NCI-H226 (cell line): ENCODE measurements around the gene APOBEC3A.
"Not testable (repeated sequence)": the region's sequence is repeated elsewhere in the genome, so short reads cannot be mapped to it uniquely, and the experiment has no call there.

Source experiments
- DNase-seq: peaks from one replicate; pipeline ENCODE4 v3.0.0-alpha.2; 2015

The APOBEC3A gene

DNA sequence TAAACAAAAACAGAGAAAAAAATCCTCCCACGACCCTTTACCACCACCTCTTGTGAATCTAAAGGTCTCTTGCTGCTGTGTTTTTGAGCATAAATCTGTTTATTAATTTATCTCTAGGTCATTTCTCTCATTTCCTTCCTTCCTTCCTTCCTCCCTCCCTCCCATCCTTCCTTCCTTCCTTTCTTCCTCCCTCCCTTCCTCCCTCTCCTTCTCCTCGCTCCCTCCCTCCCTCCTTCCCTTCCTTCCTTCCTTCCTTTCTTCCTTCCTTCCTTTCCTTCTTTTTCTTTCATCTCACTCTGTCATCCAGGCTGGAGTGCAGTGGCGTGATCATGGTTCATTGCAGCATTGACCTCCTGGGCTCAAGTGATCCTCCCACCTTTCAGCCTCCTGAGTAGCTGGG lies 13.5 kb upstream of the APOBEC3A start:
- DNase-seq: no peak

DNA sequence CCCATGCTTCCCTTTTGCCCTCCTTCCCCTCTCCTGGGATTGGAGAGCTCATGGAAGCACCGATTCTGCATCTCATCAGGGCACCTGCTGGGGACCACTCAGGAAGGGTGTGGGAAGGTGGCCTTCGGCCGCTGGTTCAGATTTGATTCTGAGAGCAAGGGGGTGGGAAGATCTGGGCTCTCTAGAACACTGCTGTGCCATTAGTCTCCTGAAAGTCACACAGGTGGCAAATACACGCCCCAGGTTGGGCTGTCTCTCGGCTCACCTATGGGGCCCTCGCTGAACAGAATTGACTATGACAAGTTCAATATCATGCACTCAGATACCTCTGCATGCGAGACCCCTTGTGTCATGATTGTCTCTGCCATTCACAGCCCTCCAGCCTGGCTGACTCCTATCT lies 12.8 kb upstream of the APOBEC3A start:
- no peak for DNase-seq

GRCh38 chr22:38945706-38946338 lies 11.6 kb upstream of the APOBEC3A start:
- not testable (repeated sequence) for DNase-seq

DNA sequence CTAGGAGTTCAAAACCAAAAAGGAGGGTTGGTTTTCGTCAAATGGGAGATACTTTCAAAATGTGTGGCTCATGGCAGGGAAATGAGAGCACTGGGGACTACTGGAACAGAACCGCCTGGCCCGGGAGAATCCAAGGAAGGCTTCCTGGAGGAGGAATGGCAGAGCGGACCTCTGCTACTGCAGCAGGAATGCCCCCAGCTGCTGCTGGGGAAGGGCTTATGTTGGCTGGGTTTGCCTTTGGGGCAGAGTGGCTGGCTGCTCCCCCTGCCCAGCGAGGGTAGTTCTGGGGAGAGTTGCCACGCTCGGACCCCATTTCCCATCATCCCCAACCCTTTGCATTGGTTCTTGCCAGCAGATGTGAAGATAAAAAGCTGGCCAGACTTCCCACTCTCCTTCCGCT lies 10.6 kb upstream of the APOBEC3A start:
- DNase-seq: no peak

GRCh38 chr22:38947321-38948140 lies 9.9 kb upstream of the APOBEC3A start:
- DNase-seq: no peak

DNA sequence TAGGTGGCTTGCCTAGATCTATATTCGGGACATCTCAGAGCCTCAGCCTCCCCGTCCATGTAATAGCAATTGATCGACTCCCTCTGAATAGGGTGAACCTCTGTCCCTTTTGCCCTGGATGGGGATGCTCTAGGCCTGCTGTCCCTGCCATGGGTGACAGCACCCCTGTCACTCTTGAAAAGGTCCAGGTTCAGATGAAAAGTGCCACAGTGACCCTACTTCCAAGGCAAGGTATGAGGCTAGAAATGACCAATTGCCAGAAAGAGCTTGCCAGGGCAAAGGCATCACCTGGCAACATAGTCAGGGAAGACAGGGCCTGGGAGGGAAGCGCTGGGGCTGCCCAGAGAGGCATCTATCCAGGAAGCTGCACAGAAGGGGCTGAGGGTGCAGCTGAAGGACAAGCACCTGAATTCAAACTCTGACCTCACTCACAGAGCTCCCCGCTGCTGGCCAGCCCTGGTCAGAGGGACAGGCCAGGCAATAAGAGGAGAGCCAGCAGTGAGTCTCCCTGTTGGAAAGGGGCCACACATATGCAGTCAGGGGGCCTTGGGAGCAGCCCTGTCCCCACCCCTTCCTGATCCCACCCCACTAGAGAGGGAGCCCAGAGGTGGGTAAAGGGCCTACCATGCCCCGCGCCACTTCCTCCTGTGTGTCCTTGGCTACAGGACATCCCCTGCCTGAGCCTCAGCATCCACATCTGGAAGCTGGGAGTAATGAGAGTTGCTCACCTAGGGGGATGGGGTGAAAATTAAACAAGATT lies 9.0 kb upstream of the APOBEC3A start:
- DNase-seq: no peak

GRCh38 chr22:38949889-38950405 lies 7.5 kb upstream of the APOBEC3A start:
- DNase-seq: no peak

DNA sequence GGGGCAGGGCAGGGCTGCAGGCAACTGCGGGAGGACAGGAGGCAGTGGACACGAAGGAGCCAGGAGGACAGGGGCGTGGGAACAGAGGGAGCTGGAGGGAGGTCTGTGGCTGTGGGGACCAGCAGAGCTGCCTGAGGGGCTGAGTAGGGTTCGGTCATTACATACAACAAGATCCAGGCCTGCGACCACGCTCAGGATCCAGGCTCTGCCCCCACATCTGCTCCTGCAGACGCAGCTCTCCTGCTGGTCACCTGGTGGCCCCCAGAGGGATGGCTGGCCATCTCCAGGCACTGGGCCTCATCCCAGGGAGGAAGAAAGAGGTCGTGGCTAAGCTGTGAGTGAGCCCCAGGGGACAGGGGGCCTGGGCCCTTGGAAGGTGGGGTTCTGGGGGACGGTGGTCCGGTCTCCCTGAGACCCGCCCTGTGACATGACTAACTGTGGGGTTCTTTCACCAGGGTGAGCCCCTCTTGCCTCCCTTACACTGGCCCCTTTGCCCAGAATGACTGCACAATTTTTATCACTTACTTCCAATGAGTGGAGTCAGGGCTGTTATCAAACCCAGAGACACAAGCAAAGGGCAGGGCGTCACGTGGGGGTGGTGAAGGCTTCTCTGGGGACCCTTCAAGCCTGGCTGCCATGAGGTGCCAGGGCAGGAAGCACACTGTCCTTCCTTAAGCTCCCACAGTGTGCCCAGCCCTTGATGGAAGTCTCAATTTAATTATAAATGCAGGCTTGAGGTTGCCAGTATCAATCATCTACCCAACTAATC lies 6.7 kb upstream of the APOBEC3A start:
- DNase-seq: no peak

GRCh38 chr22:38951734-38952133 lies 5.7 kb upstream of the APOBEC3A start:
- no peak for DNase-seq

- DNase-seq: no peak
Observed at GRCh38 chr22:38952281-38952993, 5.0 kb upstream of the APOBEC3A start.

DNA sequence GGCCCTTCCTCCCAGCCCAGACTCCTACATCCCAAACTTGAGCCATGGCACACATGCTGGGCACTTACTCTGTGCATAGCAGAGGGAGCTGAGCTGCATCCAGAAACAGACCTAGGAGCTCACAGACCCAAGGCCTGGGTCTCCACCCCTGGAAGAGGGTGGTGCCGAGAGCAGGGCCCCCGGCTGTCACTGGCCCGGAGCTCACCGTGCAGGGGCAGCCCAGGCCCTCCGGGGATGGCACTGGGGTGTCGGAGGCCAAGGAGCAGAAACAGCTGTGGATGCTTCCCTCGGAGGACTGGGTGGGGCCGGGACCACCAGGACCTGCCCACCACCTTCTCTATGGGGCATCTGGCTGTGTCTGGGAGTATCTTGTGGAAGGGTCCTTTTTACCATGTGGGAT lies 4.3 kb upstream of the APOBEC3A start:
- DNase-seq: no peak

DNA sequence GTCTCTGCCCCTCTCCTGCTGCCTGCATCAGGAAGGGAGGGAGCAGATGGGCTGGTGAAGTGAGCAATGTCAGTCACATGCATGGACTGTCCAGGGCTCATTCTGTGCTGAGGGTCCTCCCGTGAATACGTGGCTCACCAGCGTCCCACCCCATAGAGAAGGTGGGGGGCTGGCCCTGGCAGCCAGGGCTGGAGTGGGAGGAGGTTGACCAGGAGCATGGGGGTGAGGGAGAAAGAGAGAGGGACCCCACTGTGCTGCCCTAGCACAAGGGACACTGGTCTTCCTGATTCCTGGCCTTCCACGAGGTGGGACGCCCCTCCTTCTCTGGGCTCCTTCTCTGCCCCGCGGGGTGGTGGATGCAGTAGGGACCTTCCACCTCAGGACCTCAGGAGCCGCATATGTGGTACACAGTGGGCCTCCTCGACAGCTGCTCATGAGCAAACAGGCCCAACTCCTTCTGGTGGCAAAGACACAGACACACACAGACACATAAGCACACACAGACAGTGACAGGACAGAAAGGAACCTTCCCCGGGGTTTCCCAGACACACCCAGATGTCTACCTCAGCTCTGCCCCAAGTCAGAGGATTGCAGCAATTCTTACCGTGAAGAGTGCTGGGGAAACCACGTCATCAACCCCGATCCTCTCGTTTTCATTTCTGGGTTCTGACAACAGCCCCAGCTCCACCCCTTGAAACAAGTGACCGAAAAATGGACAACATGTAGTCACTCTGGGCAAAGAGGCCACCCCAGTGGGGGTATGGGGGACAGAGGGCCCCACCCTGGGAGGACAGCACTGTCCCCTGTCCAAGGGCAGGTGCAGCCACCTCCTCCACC lies 3.6 kb upstream of the APOBEC3A start:
- no peak for DNase-seq

- no peak for DNase-seq
Observed at GRCh38 chr22:38954414-38955043, 2.9 kb upstream of the APOBEC3A start.

DNA sequence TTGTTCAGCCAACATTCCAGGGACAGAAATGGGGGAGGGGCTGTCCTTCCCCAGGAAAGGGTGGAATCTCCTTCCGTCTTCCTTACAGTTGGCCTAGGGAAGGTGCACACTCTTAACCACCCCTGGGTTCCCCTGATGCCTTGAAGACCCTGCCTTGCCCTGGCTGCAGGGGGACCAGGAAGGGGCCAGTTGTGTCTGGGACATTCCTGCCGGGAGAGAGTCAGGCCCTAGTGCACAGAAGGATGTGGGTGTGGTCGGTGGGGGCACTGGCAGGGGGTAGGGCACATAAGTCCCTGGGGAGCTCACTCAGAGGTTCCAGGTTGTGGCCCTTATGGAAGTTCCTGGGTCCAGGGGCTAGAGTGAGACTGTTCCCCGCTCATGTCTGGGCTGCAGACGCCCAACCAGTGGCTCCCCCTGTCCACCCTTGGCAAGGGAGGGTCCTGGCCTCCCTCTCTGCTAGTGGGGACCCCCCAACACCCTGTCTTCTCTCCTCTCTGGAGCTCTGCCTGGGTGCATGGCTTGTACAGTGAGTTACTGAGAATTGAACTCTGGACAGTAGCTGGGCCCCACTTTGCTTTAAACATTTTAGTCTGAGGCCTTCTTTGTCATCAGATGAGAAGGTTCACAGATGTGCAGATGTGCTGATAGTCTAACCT lies 2.0 kb upstream of the APOBEC3A start:
- DNase-seq: no peak

DNA sequence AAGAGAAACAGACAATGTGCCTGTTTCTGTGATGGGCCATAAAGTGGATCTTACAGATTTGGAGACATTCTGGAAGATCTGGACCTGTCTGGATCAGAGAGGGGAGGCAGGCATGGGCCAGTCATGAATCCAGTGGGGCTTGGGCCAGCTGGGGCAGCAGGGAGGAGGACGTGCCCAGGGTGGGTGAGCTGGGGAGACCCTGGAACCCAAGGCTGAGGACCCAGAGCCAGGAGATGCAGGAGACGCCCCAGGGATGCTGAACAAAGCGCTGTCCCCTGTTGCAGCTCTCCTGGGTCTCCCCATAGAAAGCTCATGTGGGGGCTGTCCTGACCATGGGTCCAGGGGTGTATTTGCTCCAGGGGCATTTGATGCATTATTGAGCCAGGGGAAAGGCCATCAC lies 1.5 kb upstream of the APOBEC3A start:
- no peak for DNase-seq

DNA sequence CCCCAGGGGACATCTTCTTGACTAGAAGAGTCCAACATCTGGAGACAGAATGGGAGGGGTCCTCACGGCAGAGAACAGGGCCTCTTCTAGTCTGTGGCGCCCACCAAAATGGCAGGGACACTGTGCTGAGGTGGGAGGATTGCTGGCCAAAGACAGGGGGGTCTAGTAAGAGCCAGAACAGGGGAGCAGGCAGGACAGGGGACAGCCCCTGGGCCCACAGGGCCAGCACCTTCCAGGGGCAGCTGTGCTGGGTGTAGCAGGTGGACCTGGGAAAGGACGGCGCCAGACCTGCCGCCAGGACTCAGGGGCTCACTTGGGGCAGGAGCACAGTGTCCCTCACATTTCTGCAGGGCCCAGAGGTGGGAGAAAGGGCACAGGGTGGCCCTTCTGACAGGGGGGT lies 858 bp upstream of the APOBEC3A start:
- DNase-seq: no peak

GRCh38 chr22:38957808-38958650 lies 620 bp downstream of the APOBEC3A start:
- DNase-seq: no peak

DNA sequence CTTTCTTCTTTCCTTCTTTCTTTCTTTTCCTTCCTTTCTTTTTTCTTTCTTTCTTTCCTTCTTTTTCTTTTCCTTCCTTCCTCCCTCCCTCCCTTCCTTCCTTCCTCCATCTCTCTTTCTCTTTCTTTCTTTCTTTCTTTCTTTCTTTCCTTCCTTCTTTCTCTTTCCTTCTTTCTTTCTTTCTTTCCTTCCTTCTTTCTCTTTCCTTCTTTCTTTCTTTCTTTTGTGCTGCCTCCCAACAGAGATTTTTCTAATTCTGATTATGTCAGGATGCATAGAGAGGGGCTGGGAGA lies 1.2 kb downstream of the APOBEC3A start:
- DNase-seq: not testable (repeated sequence)

DNA sequence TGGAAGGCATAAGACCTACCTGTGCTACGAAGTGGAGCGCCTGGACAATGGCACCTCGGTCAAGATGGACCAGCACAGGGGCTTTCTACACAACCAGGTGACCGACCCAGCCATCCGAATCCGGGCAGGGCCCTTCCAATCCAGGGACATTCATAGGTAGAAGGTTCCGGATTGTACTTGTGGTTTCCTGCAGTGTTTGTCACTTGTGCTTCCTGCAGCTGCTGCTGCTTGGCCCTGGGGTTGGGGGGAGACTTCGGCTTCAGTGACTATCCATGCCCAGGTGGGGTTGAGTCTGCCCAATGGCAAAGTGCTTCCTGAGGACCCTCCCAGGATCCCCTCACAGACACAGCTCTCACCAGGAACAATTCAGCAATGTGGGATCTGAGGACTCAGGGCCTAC lies 2.2 kb downstream of the APOBEC3A start:
- no peak for DNase-seq
